SH-SY5Y (cell line): ENCODE measurements around the gene RPL13.

Experiments
- GATA2 ChIP-seq: IDR thresholded peaks from 2 replicates; pipeline ENCODE4 v1.6.1; 2011; ENCODE audit warnings: mild to moderate bottlenecking, low read depth, low read length
- GATA3 ChIP-seq: IDR thresholded peaks from 2 replicates; pipeline ENCODE4 v1.6.1; 2011; ENCODE audit warnings: low read depth, mild to moderate bottlenecking, low read length, moderate library complexity

GRCh38 chr16:89572073-89572484, 11.6 kb downstream of the RPL13 start:
- TF ChIP-seq GATA2 (0 out of 2 replicates have a peak, but pooled peaks have one; percentile 19), GATA3 (no peak)
